GM12878 (cell line): ENCODE data around the gene PSMB8. TPM values are rescaled to one million over a fixed set of nuclear protein-coding genes. Genes with fewer than 3 reads are reported as not detected.

ENCODE experiments used
- ATAC-seq: fragments of 200-7000 bp; cut with Tn5 transposase; 3 replicates; pipeline ENCODE4 v1.9.1; 2020; ENCODE audit warnings: mild to moderate bottlenecking, moderate library complexity
- BruUV-seq: library from RNA; stranded (reverse); fragments of 400-500 nt; replicated peaks from 2 replicates; lab custom pipeline; 2021; lab: Mats Ljungman, UMichigan
- CTCF ChIA-PET: fragments of 300-600 bp; sonication (Branson Sonifier 250); formaldehyde crosslinking; extraction: SDS; loops from one replicate; lab custom pipeline; 2021; ENCODE audit warnings: inconsistent platforms; lab: Yijun Ruan, JAX
- POLR2A ChIA-PET: fragments of 350-600 bp; formaldehyde crosslinking; extraction: SDS; loops from one replicate; lab custom pipeline; 2021; ENCODE audit warnings: inconsistent platforms; lab: Charles Lee
- RAD21 ChIA-PET: fragments of 300-600 bp; sonication (Branson Sonifier 250); formaldehyde crosslinking; loops from one replicate; lab custom pipeline; 2023; ENCODE audit warnings: antibody characterized with exemption; ENCODE audit not compliant: unreplicated experiment; lab: Charles Lee
- SMC1A ChIA-PET: fragments of 300-600 bp; sonication (Branson Sonifier 250); formaldehyde crosslinking; loops from one replicate; lab custom pipeline; 2023; ENCODE audit not compliant: unreplicated experiment, uncharacterized antibody; lab: Charles Lee
- DNase-seq: peaks from one replicate; pipeline ENCODE4 v3.0.0-alpha.2; 2011; ENCODE audit warnings: low read depth, low spot score
- FAIRE-seq: peaks from 3 replicates; lab custom pipeline; 2011; peaks lifted over from hg19 to GRCh38; lab: Jason Lieb, UNC
- H2AFZ ChIP-seq: 2 replicates; pipeline ENCODE4 v1.6.0; 2011; ENCODE audit warnings: low read depth, low read length, control low read depth; ENCODE audit not compliant: control insufficient read depth
- H3K27ac ChIP-seq: 2 replicates; pipeline ENCODE4 v1.5.1; 2011; ENCODE audit warnings: control low read depth; ENCODE audit not compliant: control insufficient read depth, insufficient read depth
- H3K27me3 ChIP-seq, 2 experiments: replicated peaks in 1 of 2; 2 replicates each; pipeline versions ENCODE4 v1.6.0 to v1.6.1; 2011; ENCODE audit warnings: low read length in 1 of 2; ENCODE audit not compliant: control insufficient read depth in 2 of 2, insufficient read depth in 2 of 2
- H3K36me3 ChIP-seq, 2 experiments: 2 replicates each; pipeline ENCODE4 v1.5.1; 2011; ENCODE audit warnings: low read length in 1 of 2; ENCODE audit not compliant: control insufficient read depth in 2 of 2, insufficient read depth in 2 of 2
- H3K4me1 ChIP-seq: 2 replicates; pipeline ENCODE4 v1.6.1; 2011; ENCODE audit warnings: mild to moderate bottlenecking, low read length, moderate library complexity, mixed read lengths; ENCODE audit not compliant: control insufficient read depth, insufficient read depth
- H3K4me2 ChIP-seq: 2 replicates; pipeline ENCODE4 v1.6.0; 2011; ENCODE audit warnings: control low read depth; ENCODE audit not compliant: control insufficient read depth, insufficient read depth
- H3K4me3 ChIP-seq: fragments of 200-600 bp; sonication (generic); 2 replicates; pipeline ENCODE4 v1.5.1; 2016
- H3K79me2 ChIP-seq: 2 replicates; pipeline ENCODE4 v1.6.0; 2011; ENCODE audit warnings: low read length; ENCODE audit not compliant: control insufficient read depth, insufficient read depth
- H3K9ac ChIP-seq: 2 replicates; pipeline ENCODE4 v1.8.0; 2011; ENCODE audit warnings: low read length, control low read depth, mixed read lengths; ENCODE audit not compliant: control insufficient read depth, insufficient read depth
- H3K9me3 ChIP-seq: replicated peaks from 3 replicates; pipeline ENCODE4 v1.5.1; 2011; ENCODE audit warnings: mild to moderate bottlenecking, low read length; ENCODE audit not compliant: control insufficient read depth, insufficient read depth
- H4K20me1 ChIP-seq: 2 replicates; pipeline ENCODE4 v1.6.0; 2011; ENCODE audit not compliant: control insufficient read depth, insufficient read depth
- CBFB ChIP-seq: IDR thresholded peaks from 2 replicates; pipeline ENCODE4 v1.6.1; 2016; ENCODE audit warnings: antibody characterized with exemption, low read depth
- FOS ChIP-seq: IDR thresholded peaks from 3 replicates; pipeline ENCODE4 v1.6.1; 2011; ENCODE audit warnings: borderline replicate concordance; ENCODE audit not compliant: insufficient read length; ENCODE audit errors: extremely low read depth
- KAT2A ChIP-seq: conservative IDR thresholded peaks from 2 replicates; pipeline ENCODE4 v1.6.1; 2011; ENCODE audit warnings: low read depth, low read length; ENCODE audit not compliant: control insufficient read depth
- NBN ChIP-seq: fragments of 450-650 bp; IDR thresholded peaks from 2 replicates; pipeline ENCODE4 v1.6.1; 2016
- NFIC ChIP-seq: IDR thresholded peaks from 2 replicates; pipeline ENCODE4 v1.6.1; 2012; ENCODE audit warnings: low read depth, mild to moderate bottlenecking, inconsistent platforms, low read length, moderate library complexity
- NFXL1 ChIP-seq: fragments of 450-650 bp; IDR thresholded peaks from 2 replicates; pipeline ENCODE4 v1.6.1; 2017; ENCODE audit warnings: antibody characterized with exemption, mild to moderate bottlenecking, borderline replicate concordance
- POLR2AphosphoS5 ChIP-seq: IDR thresholded peaks from 2 replicates; pipeline ENCODE4 v1.6.1; 2011; ENCODE audit warnings: mild to moderate bottlenecking, low read length, inconsistent platforms
- SIX5 ChIP-seq: IDR thresholded peaks from 2 replicates; pipeline ENCODE4 v1.6.1; 2011; ENCODE audit warnings: mild to moderate bottlenecking, low read depth, low read length, moderate library complexity; ENCODE audit not compliant: severe bottlenecking
- SUZ12 ChIP-seq: fragments of 200-600 bp; sonication (generic); IDR thresholded peaks from one replicate; pipeline ENCODE4 v1.6.1; 2018; ENCODE audit warnings: antibody characterized with exemption, mild to moderate bottlenecking; ENCODE audit not compliant: unreplicated experiment
- TCF12 ChIP-seq: IDR thresholded peaks from 2 replicates; pipeline ENCODE4 v1.6.1; 2011; ENCODE audit warnings: low read depth, mild to moderate bottlenecking, low read length
- USF2 ChIP-seq: IDR thresholded peaks from 2 replicates; pipeline ENCODE4 v1.6.1; 2011; ENCODE audit warnings: low read depth, low read length, improper control_type of control experiment, borderline replicate concordance
- ZBTB11 ChIP-seq: fragments of 450-650 bp; formaldehyde crosslinking; IDR thresholded peaks from 2 replicates; pipeline ENCODE4 v1.5.0; 2022; ENCODE audit warnings: mild to moderate bottlenecking, missing genetic modification characterization
- ZNF274 ChIP-seq: IDR thresholded peaks from one replicate; pipeline ENCODE4 v1.8.0; 2011; ENCODE audit not compliant: insufficient read length, insufficient read depth
- ZNF622 ChIP-seq: fragments of 450-650 bp; IDR thresholded peaks from 2 replicates; pipeline ENCODE4 v1.6.1; 2017; ENCODE audit warnings: mild to moderate bottlenecking, inconsistent platforms
- WGBS: methylation state at CpG from one replicate; pipeline ENCODE4 v1.1.6; 2016; ENCODE audit warnings: low lambda C conversion rate; ENCODE audit not compliant: insufficient replicate concordance, insufficient coverage; ENCODE audit errors: missing lambda C conversion rate; 5-methylcytosine and 5-hydroxymethylcytosine counted together
- in situ Hi-C: fragments of 300-500 bp; cut with MboI; formaldehyde crosslinking; loops from 9 replicates; pipeline ENCODE4 v1.14.3; 2018; ENCODE audit warnings: mixed read lengths
- intact Hi-C: fragments of 100-400 bp; cut with micrococcal nuclease; formaldehyde crosslinking; loops from one replicate; pipeline ENCODE4 v1.14.2; 2022; ENCODE audit not compliant: unreplicated experiment
- polyA plus RNA-seq, 11 experiments: library from polyadenylated mRNA; depleted of rRNA in 4 of 11; unstranded in 6 of 11; stranded (reverse) in 5 of 11; fragments of >200 nt; fragmentation: Nextera tagmentation in 4 of 11; fragmentation: Illumina TruSeq in 1 of 11; extraction: Ambion mirVana in 4 of 11; extraction: Trizol in 1 of 11; gene quantifications; 1 replicate in 1 of 11; 2 replicates in 10 of 11; pipeline versions ENCODE4 v1.2.1 to v1.2.3, GENCODE V29; 2011 to 2016; ENCODE audit warnings: inconsistent platforms in 2 of 11, missing spikeins in 2 of 11, low read depth in 1 of 11
- total RNA-seq, 4 experiments: library from RNA; depleted of rRNA in 3 of 4; stranded (reverse); fragments of >200 nt in 3 of 4; fragmentation: Illumina TruSeq in 1 of 4; extraction: Trizol in 1 of 4; gene quantifications; 2 replicates each; pipeline versions ENCODE4 v1.2.1 to v1.2.3, GENCODE V29; 2013 to 2021

The PSMB8 gene
- total and polyA plus RNA-seq, 10 of the 15 experiments (the other 5 are each of a cell fraction or from before 2014, with no cell fraction given) = 304 to 557 (median 379) TPM

GRCh38 chr6:32819729-32820128 lies 24.1 kb downstream of the PSMB8 start:
- Histone ChIP-seq H3K79me2 (peaks cover 15% of the 10 kb centered on the region), H2AFZ (no peak overlapping the region), H3K27me3 (no peaks in the 10 kb centered on the region), H3K9ac (no peak overlapping the region), H3K9me3 (no peaks in the 10 kb centered on the region), H3K36me3 (no peaks in the 10 kb centered on the region), H4K20me1 (no peaks in the 10 kb centered on the region), H3K4me1 (peaks cover 23% of the 10 kb centered on the region), H3K4me3 (no peak overlapping the region), H3K4me2 (no peak overlapping the region), H3K27ac (no peak overlapping the region)
- CTCF ChIA-PET = interaction anchor here (1.3 to 3.7 kb wide), 6 partner anchors 8 to 165 kb away, joined by 3 to 22 read pairs (median 9); partner anchors contain the start of genes TAP1 and TAP2
- no peak for FAIRE-seq
- RAD21 ChIA-PET = interaction anchor here (1.1 to 2.7 kb wide), 2 partner anchors 19 to 48 kb away, joined by 3 to 15 read pairs; partner anchors contain the start of gene TAP2
- in situ Hi-C loops (no loop called here), intact Hi-C loops (no loop called here)
- no peak for ATAC-seq
- DNase-seq = no peak
- BruUV-seq = no TSS peak
- no peak for TF ChIP-seq ZNF274
- TF ChIP-seq CBFB = no peak
- no peak for TF ChIP-seq POLR2AphosphoS5
- no peak for TF ChIP-seq SIX5
- no peak for TF ChIP-seq NBN
- no peak for TF ChIP-seq ZNF622
- TF ChIP-seq ZBTB11 (CRISPR knock-in tag) = no peak
- no peak for TF ChIP-seq TCF12
- no peak for TF ChIP-seq NFXL1
- no peak for TF ChIP-seq SUZ12
- no peak for TF ChIP-seq FOS
- no peak for TF ChIP-seq USF2
- TF ChIP-seq KAT2A = no peak
- TF ChIP-seq NFIC = no peak
- POLR2A ChIA-PET = interaction anchor here (1.1 to 2.6 kb wide), 5 partner anchors 13 to 48 kb away, joined by 3 to 10 read pairs (median 8); partner anchors contain the start of genes TAP1 and TAP2
- 47% methylated on average over 3 of the region's 3 CpGs for WGBS
- SMC1A ChIA-PET = interaction anchor here (1.3 to 3.1 kb wide), 3 partner anchors 19 to 34 kb away, joined by 3 to 12 read pairs (median 6); partner anchors contain the start of gene TAP2
